Left lobe of liver (tissue), 2 donors: ENCODE measurements around the gene SOWAHA. TPM values are rescaled to one million over a fixed set of nuclear protein-coding genes. Genes with fewer than 3 reads are reported as not detected.
"Not testable (repeated sequence)": the region's sequence is repeated elsewhere in the genome, so short reads cannot be mapped to it uniquely, and the experiment has no call there.

ENCODE experiments used
- ATAC-seq: fragments of 200-7000 bp; cut with Tn5 transposase; one replicate; pipeline ENCODE4 v1.9.1; 2020; ENCODE audit warnings: mild to moderate bottlenecking, moderate library complexity
- DNase-seq: peaks from one replicate; pipeline ENCODE4 v3.0.0-alpha.2; 2020; ENCODE audit warnings: low spot score
- total RNA-seq: library from RNA; stranded (reverse); gene quantifications from one replicate; pipeline ENCODE4 v1.2.1, GENCODE V29; 2021
- donor health status: DM: no; HTN: no; CAD: no; lungs with moderate emphysema.
- donor health status: DM: no; HTN: yes; CAD: no.

Gene SOWAHA
- total RNA-seq, 1 donor from 2014 or later: 1.7 TPM

GRCh38 chr5:132777209-132778069 lies 35.7 kb upstream of the SOWAHA start, which contains the start of gene SEPTIN8:
SEPTIN8 (minus strand) TSS chr5:132777239; CDS start chr5:132777137, 102 bp downstream.
- ATAC-seq (peak; percentile 82), DNase-seq (peak; percentile 61)

GRCh38 chr5:132778129-132778528 lies 35.0 kb upstream of the SOWAHA start:
- ATAC-seq: no peak
- DNase-seq: no peak

DNA sequence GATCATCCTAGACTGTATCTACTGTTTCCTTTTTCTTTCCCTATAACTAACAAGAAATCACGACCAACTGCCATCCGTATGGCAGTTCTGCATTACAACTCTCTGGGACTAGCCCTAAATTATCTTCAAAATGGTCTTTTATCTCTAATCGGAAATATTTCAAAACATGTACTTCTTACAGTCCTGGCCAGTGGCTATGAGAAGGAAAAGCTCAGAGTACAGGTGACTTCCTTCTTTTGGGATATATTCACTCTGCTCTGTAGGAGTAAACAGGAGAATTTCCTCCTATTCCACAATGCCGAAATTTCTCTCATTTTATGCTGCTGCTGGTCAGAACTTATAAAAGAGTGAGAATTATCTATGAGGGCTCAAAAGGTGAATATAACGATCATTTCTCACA lies 34.2 kb upstream of the SOWAHA start:
- DNase-seq (no peak), ATAC-seq (no peak)

- no peak for ATAC-seq
These were observed 33.1 kb upstream of the SOWAHA start for GRCh38 chr5:132779961-132780360.

GRCh38 chr5:132780577-132780976 lies 32.5 kb upstream of the SOWAHA start:
- DNase-seq (no peak), ATAC-seq (no peak)

More at GRCh38 chr5:132779961-132780360, 33.1 kb upstream of the SOWAHA start:
- no peak for DNase-seq

DNA sequence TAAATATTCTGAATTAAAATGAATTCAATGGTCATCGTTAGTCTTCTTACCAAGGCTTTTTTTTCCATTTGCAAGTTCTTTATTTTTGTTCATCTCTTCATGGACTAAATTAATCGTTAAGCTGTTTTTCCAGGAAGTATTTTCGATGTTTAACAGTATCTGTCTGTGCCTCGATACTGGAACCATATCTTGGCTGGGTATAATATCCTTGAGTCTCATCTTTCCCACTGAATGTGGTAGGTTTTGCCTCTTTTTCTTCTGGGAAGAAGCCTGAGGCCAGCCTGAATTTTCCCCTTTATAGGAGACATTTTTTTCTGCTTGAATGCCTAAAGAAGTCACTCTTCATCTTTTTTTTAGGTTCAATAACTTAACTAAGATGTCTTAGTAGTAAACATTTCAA lies 32.1 kb upstream of the SOWAHA start:
- ATAC-seq (no peak), DNase-seq (no peak)

DNA sequence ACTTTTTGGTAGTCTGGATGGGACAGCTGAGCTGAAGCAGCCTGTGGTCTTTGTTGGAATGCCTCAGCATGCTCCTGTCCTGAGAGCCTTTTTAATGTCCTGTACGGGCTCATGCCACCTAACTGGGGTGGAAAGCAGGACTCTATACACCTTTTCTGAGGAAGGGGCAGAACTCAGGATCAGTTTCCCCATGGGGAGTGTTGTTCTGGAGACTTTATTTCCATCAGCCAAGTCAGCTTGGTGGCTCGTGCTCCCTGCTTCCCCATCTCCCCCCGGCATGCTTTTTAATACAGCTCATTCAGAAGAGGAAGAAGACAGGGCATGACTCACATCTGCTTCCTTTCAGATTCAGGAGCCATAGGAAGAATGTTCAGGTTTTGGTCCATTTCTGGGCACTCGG lies 31.0 kb upstream of the SOWAHA start:
- no peak for ATAC-seq
- no peak for DNase-seq

DNA sequence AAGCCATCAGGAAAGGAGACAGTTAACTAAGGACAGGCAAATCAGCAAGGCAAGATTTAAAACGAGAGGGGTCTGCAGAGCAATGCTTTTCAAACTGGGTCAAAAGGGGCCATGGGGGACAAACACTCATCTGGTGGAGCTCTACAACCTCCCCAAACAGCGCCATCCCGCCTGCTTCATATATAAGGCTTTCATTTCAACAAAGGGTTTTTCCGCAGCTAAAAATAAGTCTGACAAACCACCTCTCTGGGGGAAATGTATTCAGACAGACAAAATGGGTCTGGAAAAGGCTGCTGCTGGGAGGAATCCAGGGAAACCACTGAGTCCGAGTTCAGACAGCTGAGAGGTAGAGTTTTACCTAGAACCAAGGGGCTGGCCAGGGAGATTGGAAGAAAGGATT lies 27.7 kb upstream of the SOWAHA start:
- ATAC-seq: no peak
- DNase-seq: no peak

- ATAC-seq (no peak), DNase-seq (no peak)
These were observed 27.2 kb upstream of the SOWAHA start for GRCh38 chr5:132785864-132786263.

GRCh38 chr5:132787076-132787475 lies 26.0 kb upstream of the SOWAHA start:
- ATAC-seq (no peak), DNase-seq (no peak)

DNA sequence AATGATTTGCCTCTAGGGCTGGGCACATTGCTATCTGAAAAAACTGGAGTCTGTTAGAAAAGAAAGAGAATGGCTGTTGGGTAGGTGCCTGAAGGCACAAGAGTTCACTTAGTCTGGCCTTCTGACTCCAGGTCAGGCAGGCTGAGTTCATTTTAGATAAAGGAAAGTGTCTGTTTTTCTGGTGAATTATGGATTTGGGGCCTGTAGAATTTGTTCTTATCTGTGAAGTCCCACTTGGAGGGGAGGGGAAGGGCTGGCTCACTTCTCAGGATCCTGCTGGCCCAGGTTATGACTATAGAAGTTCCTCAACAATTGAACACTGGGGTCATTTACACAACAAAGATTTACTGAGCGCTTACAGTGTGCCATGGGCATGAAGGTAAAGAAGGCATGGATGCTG lies 24.6 kb upstream of the SOWAHA start:
- no peak for DNase-seq
- peak; percentile 52 for ATAC-seq

GRCh38 chr5:132788990-132789886 lies 23.9 kb upstream of the SOWAHA start:
- DNase-seq: no peak
- ATAC-seq: no peak

DNA sequence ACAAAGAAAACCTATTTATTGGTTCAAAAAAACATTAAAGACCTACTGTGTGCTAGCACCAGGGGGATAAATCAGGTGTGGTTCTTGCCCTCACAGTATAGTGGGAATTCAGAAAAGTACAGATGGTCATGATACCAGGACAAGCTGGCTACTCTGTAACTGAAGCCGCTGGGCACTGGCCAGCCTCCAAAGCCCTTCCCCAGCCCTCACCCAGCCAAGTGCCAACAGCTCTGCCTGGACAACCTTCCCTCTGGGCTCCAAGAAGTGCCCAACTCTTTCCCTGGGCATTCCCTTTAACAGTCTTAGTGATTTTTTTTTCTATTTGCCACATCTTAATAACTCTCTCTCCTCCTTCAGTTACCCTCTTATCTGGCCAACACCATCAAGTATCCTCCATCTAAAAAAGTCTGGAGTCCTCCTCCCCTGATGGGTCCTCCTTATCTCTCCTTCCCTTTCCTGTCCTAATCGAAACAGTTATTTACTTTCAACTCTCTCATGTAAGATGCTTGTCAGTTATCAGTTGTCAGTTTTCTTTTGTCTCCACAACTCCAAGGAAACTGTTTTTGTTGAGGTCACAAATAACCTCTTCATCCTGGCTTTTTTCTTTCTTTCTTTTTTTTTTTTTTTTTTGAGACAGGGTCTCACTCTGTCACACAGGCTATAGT lies 22.8 kb upstream of the SOWAHA start:
- peak; percentile 71 for DNase-seq
- peak; percentile 97 for ATAC-seq

- DNase-seq (no peak), ATAC-seq (no peak)
These were observed 22.1 kb upstream of the SOWAHA start for GRCh38 chr5:132791026-132791425.

DNA sequence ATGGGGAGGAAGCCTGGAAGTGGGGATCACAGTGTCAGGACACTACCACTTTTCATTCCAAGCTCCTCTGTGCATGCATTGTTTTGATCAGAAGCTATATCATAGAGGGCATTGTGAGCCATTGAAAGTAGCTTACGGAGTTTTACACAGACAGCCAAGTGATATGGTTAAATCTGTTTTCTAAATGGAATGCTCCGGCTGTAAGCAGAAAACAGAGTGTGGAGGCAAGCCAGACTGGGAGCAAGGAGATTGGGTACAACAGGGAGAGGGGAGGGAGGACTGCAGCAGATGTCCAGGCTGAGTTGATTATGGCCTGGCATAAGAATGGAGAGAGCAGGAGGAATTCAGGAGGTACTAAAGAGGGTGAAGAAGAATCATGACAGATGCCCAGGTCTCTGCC lies 15.5 kb upstream of the SOWAHA start:
- ATAC-seq: no peak
- DNase-seq: no peak

DNA sequence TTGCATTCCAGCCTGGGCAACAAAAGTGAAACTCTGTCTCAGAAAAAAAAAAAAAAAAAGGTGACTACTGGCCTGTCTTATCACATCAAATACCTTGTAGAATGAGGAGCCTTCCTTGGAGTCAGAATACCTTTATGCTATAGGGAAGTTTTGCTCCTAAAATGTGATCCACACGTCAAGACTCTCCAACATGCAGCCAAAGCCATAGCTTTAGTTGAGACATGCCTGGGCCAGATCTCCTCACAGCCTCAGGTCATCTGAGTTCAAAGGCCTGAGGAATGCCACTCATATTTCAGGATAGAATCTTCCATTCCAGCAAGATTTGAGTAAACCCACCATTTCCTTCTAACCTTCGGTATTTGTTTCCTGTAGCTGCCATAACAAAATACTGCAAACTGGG lies 13.7 kb upstream of the SOWAHA start:
- ATAC-seq: no peak
- DNase-seq: no peak

DNA sequence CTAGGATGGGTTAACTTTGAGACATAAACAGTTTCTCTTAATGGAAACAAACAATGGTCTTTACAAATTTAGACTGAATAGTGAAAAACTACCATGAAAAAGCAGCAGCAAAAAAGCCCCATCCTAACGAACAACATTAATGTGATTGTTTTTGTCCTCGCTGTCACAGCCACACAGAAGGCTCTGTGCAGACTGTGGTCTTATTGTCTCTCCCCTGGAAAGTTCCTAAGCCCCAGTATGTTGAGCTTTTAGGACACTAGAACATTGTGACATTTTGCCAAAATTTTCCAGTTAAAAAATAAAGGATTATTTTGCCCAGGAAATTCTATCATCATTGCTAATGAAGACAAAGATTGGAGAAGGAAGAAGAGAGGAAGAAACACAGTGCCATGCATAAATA lies 12.6 kb upstream of the SOWAHA start:
- DNase-seq (no peak), ATAC-seq (no peak)

- no peak for DNase-seq
- ATAC-seq: no peak
These were observed 10.9 kb upstream of the SOWAHA start for GRCh38 chr5:132802044-132802684.

DNA sequence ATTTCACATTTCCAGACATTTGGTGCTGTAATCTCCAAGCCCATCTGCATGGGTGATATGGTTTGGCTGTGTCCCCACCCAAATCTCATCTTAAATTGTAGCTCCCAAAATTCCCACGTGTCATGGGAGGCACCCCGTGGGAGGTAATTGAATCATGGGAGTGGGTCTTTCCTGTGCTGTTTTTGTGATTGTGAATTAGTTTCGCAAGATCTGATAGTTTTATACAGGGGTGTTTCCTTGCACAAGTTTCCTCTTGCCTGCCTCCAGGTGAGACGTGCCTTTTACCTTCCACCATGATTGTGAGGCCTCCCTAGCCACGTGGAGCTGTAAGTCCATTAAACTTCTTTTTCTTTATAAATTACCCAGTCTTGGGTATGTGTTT lies 10.4 kb upstream of the SOWAHA start:
- not testable (repeated sequence) for ATAC-seq, DNase-seq

DNA sequence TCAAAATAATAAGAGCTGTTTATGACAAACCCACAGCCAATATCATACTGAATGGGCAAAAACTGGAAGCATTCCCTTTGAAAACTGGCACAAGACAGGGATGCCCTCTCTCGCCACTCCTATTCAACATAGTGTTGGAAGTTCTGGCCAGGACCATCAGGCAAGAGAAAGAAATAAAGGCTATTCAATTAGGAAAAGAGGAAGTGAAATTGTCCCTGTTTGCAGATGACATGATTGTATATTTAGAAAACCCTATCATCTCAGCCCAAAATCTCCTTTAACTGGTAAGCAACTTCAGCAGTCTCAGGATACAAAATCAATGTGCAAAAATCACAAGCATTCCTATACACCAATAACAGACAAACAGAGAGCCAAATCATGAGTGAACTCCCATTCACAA lies 8.9 kb upstream of the SOWAHA start:
- not testable (repeated sequence) for ATAC-seq, DNase-seq

GRCh38 chr5:132805872-132806271 lies 7.2 kb upstream of the SOWAHA start:
- ATAC-seq, DNase-seq: not testable (repeated sequence)
